GM04503 (cell line): Measurements from ENCODE around the gene CHMP2A.

Experiments used
- DNase-seq: peaks from one replicate; pipeline ENCODE4 v3.0.0-alpha.2; 2012; ENCODE audit warnings: low read depth

CHMP2A gene

GRCh38 chr19:58569943-58570670 is 15.2 kb upstream of the CHMP2A start:
- DNase-seq = no peak

DNA sequence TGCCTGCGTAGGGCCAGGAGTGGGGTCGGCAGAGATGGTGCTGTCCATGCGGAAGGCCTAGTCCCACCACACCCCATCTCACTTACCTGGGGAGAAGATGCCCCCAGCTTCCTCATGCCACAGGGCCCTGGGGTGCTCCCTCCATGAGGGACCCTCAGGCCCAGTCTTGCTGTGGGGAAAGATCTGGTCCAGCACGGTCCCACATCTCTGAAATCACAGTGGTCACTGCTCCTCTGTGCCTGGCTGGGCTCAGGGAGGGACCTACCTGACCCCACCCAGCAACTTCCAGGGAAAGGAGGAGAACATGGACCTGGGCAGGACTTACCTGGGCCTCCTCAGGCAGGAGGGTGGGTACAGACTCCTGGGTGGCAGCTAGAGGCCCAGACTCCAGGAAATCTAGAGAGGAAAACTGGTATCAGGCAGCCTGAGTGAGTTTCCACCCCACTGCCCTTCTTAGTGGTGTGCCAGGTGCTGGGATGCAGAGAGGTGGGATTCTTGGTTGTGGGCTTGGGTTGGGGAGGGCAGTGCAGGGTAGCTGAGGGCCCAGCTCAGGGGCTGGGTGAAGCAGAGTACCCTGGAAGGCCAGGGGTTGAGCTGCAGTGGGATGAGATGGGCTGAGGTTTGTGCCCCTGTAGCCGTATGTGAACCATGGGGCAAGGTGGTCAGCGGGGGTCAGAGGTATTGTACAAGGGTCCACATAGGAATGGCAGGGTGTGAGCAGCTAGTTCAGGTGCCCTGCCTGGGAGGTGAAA is 14.5 kb upstream of the CHMP2A start:
- DNase-seq = no peak

DNA sequence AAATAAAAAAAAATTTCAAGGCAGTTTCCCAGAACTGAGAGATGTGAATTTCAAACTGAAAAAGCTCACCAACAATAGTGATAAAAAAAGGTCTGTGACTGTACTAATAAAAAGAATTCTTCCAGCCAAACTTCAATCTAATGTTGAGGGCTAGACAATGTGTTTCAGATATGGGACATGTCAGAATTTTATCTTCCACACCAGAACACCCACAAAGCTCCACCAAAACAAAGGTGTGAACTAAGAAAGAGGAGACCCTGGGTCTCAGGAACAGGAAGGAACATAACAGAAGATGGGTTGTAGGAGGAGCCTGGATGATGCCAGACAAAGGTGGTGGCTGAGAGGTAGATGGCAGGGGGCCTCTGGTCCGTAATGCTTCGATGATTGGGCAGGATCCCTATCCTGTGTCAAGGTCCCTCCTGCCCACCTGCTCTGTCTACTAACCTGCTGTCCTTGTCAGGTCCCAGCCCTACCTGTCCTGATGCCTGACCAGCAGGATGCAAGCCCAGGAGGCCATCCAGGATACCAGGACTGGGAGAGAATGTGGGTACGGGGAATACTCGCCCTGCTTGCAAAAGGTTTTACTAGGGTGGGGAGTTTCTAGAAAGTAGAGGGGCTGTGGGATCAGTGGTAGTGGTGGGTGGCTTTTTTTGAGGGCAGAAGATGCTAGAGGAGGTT is 13.7 kb upstream of the CHMP2A start:
- DNase-seq = no peak

- DNase-seq = no peak
These were observed 12.1 kb upstream of the CHMP2A start for GRCh38 chr19:58566989-58567388.

GRCh38 chr19:58563823-58564222 is 8.9 kb upstream of the CHMP2A start:
- DNase-seq = no peak

DNA sequence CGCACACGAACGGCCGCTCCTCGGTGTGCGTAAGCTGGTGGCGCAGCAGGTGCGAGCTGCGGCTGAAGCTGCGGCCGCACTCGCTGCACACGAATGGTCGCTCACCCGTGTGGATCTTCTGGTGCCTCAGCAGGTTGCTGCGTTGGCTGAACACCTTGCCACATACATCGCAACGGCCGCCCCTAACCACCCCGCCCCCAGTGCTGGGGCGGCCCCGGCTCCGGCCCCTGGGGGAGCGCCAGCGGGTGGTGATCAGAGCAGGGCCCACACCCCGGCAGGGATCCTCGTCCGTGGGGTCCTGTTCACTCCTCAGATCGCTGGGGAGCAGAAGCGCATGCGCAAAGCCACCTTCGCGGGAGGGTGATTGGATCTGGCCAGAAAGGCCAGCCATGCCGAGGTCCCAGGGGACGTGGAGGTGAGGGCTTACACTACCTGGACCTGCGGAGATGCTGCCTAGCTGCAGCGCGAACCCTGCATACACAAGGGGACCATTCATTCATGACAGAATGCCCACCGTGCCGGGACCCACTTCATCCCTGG is 8.2 kb upstream of the CHMP2A start:
- DNase-seq = no peak

GRCh38 chr19:58562122-58563033 is 7.5 kb upstream of the CHMP2A start:
- no peak for DNase-seq

DNA sequence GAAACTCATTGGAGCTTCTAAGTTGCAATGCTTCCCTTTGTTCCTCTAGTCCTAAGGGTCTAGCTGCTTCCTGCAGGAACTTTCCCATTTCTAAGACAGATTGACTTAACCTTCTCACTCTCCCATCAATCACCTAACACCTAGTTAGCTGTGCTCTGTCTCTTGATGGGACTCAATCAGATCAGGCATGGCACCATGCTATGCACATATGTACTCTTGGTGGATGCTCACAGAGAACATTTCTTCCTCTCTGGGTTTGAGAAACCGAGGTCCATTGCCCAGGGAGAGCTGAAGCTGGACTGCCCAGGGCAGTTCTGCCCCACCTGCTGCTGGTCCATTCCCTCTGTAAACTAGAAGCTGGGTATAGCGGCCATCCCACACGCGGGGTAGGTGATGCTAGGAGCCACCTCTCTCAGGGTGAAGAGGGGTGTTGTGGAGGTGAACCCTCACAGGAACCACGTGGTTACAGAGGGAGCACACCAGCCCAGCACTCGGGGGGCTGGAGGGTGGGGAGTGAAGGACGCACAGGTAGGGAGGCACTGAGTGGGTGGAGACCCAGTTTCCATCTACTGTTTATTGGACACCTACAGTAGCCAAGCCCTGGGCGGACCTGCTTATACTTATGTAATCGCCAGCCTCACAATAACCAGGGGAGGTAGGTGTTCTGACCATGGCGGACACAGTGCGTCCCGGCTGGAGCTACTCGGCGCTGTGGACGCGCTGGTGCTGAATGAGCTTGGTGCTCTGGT is 6.6 kb upstream of the CHMP2A start:
- DNase-seq = no peak

- DNase-seq = no peak
These were observed 6.0 kb upstream of the CHMP2A start for GRCh38 chr19:58560921-58561320.

DNA sequence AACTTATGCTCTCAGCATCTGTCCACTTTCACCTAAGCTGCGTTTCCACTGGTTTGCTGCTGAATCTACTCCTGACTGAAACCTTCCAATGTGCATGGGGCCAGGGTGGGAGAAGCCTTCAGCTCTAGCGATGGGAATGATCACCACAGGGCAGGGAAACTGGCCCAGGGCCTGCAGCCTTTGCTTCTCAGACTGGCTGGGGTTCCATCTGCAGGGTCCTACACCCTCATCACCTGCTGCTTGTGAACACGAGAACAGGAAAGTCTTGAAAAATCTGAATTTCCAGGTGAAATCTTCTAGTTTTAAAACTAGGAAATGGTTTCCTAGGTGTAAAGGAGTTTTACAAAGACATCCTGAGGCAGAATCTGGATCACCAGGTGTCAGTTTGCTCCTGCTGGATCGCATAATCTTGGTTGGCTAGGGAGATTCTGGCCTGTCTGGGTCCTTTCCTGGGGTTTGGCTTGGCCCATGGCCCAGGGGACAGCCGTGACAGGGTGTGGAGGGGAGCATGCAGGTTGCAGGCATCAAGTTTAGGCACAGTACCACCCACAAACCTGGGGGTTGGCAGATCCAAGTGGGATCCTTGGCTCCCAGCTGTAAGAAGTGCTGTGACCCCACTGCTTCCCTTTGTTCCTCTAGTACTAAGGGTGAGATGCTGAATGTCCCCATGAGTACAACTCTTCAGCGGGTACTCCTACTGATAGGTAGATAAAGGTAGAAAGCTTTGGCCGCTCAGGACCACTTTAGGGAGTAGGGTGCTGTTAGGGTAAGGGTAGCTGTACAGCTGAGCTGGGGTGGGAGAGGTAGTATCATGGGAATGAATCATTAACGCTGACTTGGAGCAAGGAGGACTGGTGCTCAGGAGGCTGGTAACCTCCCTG is 5.3 kb upstream of the CHMP2A start:
- DNase-seq = no peak

DNA sequence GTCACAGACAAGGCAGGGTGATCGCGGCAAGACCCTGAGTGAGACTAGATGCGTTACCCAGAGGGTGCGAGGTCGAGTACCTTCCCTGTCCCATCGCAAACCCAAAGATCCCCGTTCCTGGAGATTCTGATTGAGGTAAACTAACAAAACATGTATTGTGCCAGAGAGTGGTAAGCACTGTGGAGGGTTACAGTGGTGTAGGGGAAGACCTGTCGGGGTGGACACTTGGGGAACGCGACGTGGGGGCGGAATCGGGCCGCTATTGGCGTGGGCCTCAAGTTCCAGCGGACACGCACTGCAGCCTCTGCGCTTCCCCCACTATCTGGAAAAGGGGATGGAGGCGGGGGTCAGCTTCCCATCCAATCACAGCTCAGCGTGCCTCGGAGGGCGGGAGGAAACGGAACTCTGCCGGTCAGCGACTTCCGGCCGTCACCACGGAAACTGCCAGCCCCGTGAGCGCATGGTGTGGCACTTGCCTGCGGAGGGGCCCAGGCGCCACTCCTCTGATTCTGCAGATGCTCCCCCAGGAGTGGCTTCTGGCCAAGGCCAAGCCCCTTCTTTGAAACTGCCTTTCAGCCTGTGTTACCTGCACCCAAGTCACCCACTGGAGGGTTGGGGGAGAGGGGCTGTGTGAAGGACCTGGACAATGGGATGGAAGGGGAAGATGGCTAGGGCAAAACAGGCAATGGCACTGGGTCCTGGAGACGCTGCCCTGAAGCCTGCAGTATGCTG is 4.5 kb upstream of the CHMP2A start:
- DNase-seq = peak; percentile 61

DNA sequence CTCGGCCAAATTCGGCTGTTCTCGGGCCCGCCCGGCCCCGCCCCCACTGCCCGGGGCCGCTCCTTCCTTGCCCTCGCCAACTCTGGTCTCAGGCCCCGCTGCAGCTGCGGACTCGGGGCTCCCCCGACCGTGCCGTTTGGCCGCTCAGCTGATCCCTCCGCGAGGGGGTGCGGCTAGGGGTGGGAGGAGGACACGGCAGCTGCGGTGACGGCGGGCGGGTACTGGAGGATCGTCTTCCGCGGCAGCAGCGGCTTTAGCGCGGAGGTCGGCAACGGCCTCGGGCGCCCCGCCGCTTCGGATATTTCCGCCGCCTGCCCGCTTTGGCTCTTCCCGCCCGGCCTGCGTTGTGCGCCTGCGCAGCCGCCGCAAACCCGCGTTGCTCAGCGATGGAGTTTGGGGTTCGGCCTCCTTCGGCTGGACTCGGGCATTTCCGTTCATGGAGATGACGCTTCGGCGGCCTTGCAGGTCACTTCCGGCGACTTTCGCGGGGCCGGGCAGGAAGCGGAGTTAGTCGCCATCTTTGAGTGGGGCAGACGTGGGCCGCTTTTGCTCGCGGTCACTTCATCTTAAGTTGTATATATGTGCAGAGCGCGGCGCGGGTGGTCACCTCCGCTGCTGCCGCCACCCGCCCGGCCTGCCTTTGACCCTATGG is 3.8 kb upstream of the CHMP2A start:
- peak; percentile 78 for DNase-seq

GRCh38 chr19:58558066-58558622 is 3.2 kb upstream of the CHMP2A start, which contains the start of gene UBE2M:
Gene UBE2M (minus strand): TSS chr19:58558611. CDS start chr19:58558381, 230 bp downstream.
- DNase-seq = no peak

GRCh38 chr19:58557221-58558065 is 2.5 kb upstream of the CHMP2A start:
- DNase-seq = no peak

GRCh38 chr19:58556622-58557220 is 1.8 kb upstream of the CHMP2A start:
- DNase-seq = no peak

- DNase-seq = no peak
These were observed 1.2 kb upstream of the CHMP2A start for GRCh38 chr19:58555920-58556621.
